HG02763 (cell line): ENCODE data around the gene CEMIP.

Experiments
- ATAC-seq: cut with Tn5 transposase; IDR thresholded peaks from one replicate; pipeline ENCODE4 v1.9.1; 2021; ENCODE audit warnings: mild to moderate bottlenecking, moderate library complexity; ENCODE audit not compliant: unreplicated experiment

CEMIP gene

GRCh38 chr15:80817901-80818300, 38.7 kb downstream of the CEMIP start:
- no peak for ATAC-seq

- ATAC-seq, result no peak
Measured at GRCh38 chr15:80819001-80819400, 39.8 kb downstream of the CEMIP start.

- no peak for ATAC-seq
Measured at GRCh38 chr15:80820092-80820491, 40.9 kb downstream of the CEMIP start.

GRCh38 chr15:80822256-80822655, 43.1 kb downstream of the CEMIP start:
- ATAC-seq, result no peak

- ATAC-seq, result no peak
Measured at GRCh38 chr15:80822676-80823075, 43.5 kb downstream of the CEMIP start.

GRCh38 chr15:80823120-80823519, 44.0 kb downstream of the CEMIP start:
- ATAC-seq, result no peak

GRCh38 chr15:80823995-80824394, 44.8 kb downstream of the CEMIP start:
- ATAC-seq, result no peak

GRCh38 chr15:80825361-80826030, 46.3 kb downstream of the CEMIP start:
- ATAC-seq, result no peak

GRCh38 chr15:80828796-80829195, 49.6 kb downstream of the CEMIP start:
- no peak for ATAC-seq

- ATAC-seq, result no peak
Measured at GRCh38 chr15:80830677-80831076, 51.5 kb downstream of the CEMIP start.

- no peak for ATAC-seq
Measured at GRCh38 chr15:80831192-80831591, 52.0 kb downstream of the CEMIP start.

GRCh38 chr15:80831606-80832224, 52.5 kb downstream of the CEMIP start:
- no peak for ATAC-seq

GRCh38 chr15:80832686-80833085, 53.5 kb downstream of the CEMIP start:
- ATAC-seq, result no peak

GRCh38 chr15:80834402-80834801, 55.2 kb downstream of the CEMIP start:
- ATAC-seq, result no peak

GRCh38 chr15:80834906-80835305, 55.7 kb downstream of the CEMIP start:
- no peak for ATAC-seq

- ATAC-seq, result no peak
Measured at GRCh38 chr15:80835336-80835735, 56.2 kb downstream of the CEMIP start.

- ATAC-seq, result no peak
Measured at GRCh38 chr15:80836223-80836622, 57.1 kb downstream of the CEMIP start.

- ATAC-seq, result no peak
Measured at GRCh38 chr15:80837006-80837405, 57.8 kb downstream of the CEMIP start.

- ATAC-seq, result no peak
Measured at GRCh38 chr15:80838012-80838411, 58.8 kb downstream of the CEMIP start.

- ATAC-seq, result no peak
Measured at GRCh38 chr15:80838666-80839065, 59.5 kb downstream of the CEMIP start.

GRCh38 chr15:80839764-80840130, 60.6 kb downstream of the CEMIP start:
- no peak for ATAC-seq

GRCh38 chr15:80840182-80841130, 61.3 kb downstream of the CEMIP start:
- no peak for ATAC-seq
